OCI-LY7 (cell line): ENCODE results near the gene ARFGEF3. TPM values are rescaled to one million over a fixed set of nuclear protein-coding genes. Genes with fewer than 3 reads are reported as not detected.

ENCODE experiments used
- BruUV-seq: library from RNA; stranded (reverse); fragments of 400-500 nt; replicated peaks from 2 replicates; lab custom pipeline; 2021; lab: Mats Ljungman, UMichigan
- CTCF ChIA-PET: fragments of 300-600 bp; sonication (Branson Sonifier 250); formaldehyde crosslinking; loops from one replicate; lab custom pipeline; 2022; ENCODE audit warnings: antibody characterized with exemption; ENCODE audit not compliant: unreplicated experiment; lab: Charles Lee
- POLR2A ChIA-PET: fragments of 300-600 bp; sonication (Branson Sonifier 250); formaldehyde crosslinking; loops from one replicate; lab custom pipeline; 2022; ENCODE audit warnings: antibody characterized with exemption; lab: Charles Lee
- DNase-seq: peaks from one replicate; pipeline ENCODE4 v3.0.0-alpha.2; 2015; ENCODE audit warnings: low spot score
- H2AFZ ChIP-seq: fragments of 200-600 bp; sonication (generic), shearing (Covaris generic); 2 replicates; pipeline ENCODE4 v1.6.1; 2014; ENCODE audit warnings: mild to moderate bottlenecking, antibody characterized with exemption, low read length, moderate library complexity
- H3K27ac ChIP-seq: fragments of 200-600 bp; sonication (generic); 2 replicates; pipeline ENCODE4 v1.5.1; 2014; ENCODE audit warnings: mixed run types, low read depth, mild to moderate bottlenecking, moderate library complexity, low read length, inconsistent platforms; ENCODE audit not compliant: poor library complexity, severe bottlenecking
- H3K36me3 ChIP-seq: fragments of 200-600 bp; sonication (generic); 2 replicates; pipeline ENCODE4 v1.6.1; 2014; ENCODE audit warnings: mild to moderate bottlenecking, antibody characterized with exemption, low read length, moderate library complexity, mixed read lengths; ENCODE audit not compliant: insufficient read depth
- H3K4me1 ChIP-seq: fragments of 200-600 bp; sonication (generic); 2 replicates; pipeline ENCODE4 v1.5.1; 2014; ENCODE audit warnings: mild to moderate bottlenecking, low read length; ENCODE audit not compliant: insufficient read depth, poor library complexity, severe bottlenecking
- H3K4me2 ChIP-seq: fragments of 200-600 bp; sonication (generic); 2 replicates; pipeline ENCODE4 v1.6.1; 2014; ENCODE audit warnings: mild to moderate bottlenecking, low read length
- H3K4me3 ChIP-seq: fragments of 200-600 bp; sonication (generic); 2 replicates; pipeline ENCODE4 v1.5.1; 2014; ENCODE audit warnings: mild to moderate bottlenecking, low read depth, low read length; ENCODE audit not compliant: poor library complexity, severe bottlenecking
- H3K79me2 ChIP-seq: fragments of 200-600 bp; sonication (generic); 2 replicates; pipeline ENCODE4 v1.6.1; 2016; ENCODE audit warnings: low read depth, mild to moderate bottlenecking, low read length, moderate library complexity, mixed read lengths; ENCODE audit not compliant: insufficient read depth
- H3K9me2 ChIP-seq: fragments of 200-600 bp; sonication (generic); 2 replicates; pipeline ENCODE4 v1.6.1; 2016; ENCODE audit warnings: mild to moderate bottlenecking, low read length, mixed read lengths; ENCODE audit not compliant: insufficient read depth
- H3K9me3 ChIP-seq: fragments of 200-600 bp; sonication (generic); 2 replicates; pipeline ENCODE4 v1.6.1; 2014; ENCODE audit warnings: mild to moderate bottlenecking, mixed run types, low read length, mixed read lengths
- H4K20me1 ChIP-seq: fragments of 200-600 bp; sonication (generic); 2 replicates; pipeline ENCODE4 v1.6.1; 2014; ENCODE audit warnings: mild to moderate bottlenecking, antibody characterized with exemption, low read length, moderate library complexity, mixed read lengths; ENCODE audit not compliant: insufficient read depth
- CTCF ChIP-seq: fragments of 200-600 bp; sonication (generic); conservative IDR thresholded peaks from 2 replicates; pipeline ENCODE4 v1.5.1; 2014; ENCODE audit warnings: mild to moderate bottlenecking, antibody characterized with exemption, low read length, moderate library complexity, mixed read lengths
- EZH2phosphoT487 ChIP-seq: fragments of 200-600 bp; sonication (generic); IDR thresholded peaks from 2 replicates; pipeline ENCODE4 v1.6.1; 2018; ENCODE audit warnings: low read depth, borderline replicate concordance, mild to moderate bottlenecking, mixed run types, antibody characterized with exemption, low read length, moderate library complexity, mixed read lengths
- intact Hi-C: fragments of 100-400 bp; cut with micrococcal nuclease; formaldehyde crosslinking; loops from one replicate; pipeline ENCODE4 v1.10.0; 2022; ENCODE audit not compliant: unreplicated experiment
- total RNA-seq, 2 experiments: library from RNA; depleted of rRNA in 1 of 2; stranded (reverse); fragments of >200 nt in 1 of 2; shearing (Covaris generic) in 1 of 2; gene quantifications; 2 replicates each; pipeline ENCODE4 v1.2.3, GENCODE V29; 2014 to 2022

ARFGEF3 gene
- total RNA-seq, 2 experiments from 2014 or later, result not detected

DNA sequence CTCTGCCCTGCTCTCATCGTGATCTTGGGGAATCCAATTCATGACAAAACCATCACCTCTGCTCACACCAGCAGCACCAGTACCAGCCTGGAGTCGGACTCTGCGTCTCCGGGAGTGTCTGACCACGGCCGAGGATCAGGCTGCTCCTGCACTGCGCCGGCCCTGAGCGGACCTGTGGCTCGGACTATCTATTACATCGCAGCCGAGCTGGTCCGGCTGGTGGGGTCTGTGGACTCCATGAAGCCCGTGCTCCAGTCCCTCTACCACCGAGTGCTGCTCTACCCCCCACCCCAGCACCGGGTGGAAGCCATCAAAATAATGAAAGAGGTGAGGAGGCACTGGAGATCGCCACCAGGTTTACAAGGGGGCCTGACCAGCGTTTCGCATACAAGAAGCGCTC, 93.7 kb downstream of the ARFGEF3 start:
- ChIA-PET CTCF (interaction anchor here (0.5 kb wide), 1 partner anchor 195 kb away, joined by 3 read pairs; no protein-coding TSS in a partner anchor), POLR2A (no interaction called here)
- no peaks in the 10 kb centered on the region for H3K9me2 ChIP-seq
- H3K4me2 ChIP-seq, result no peak overlapping the region
- intact Hi-C loops, result no loop called here
- H3K79me2 ChIP-seq, result no peaks in the 10 kb centered on the region
- no peak for DNase-seq
- BruUV-seq, result no TSS peak
- H3K36me3 ChIP-seq, result no peaks in the 10 kb centered on the region
- no peaks in the 10 kb centered on the region for H3K9me3 ChIP-seq
- no peaks in the 10 kb centered on the region for H3K4me1 ChIP-seq
- no peak overlapping the region for H3K4me3 ChIP-seq
- H3K27ac ChIP-seq, result no peak overlapping the region
- no peak for TF ChIP-seq CTCF
- no peak for TF ChIP-seq EZH2phosphoT487
- no peaks in the 10 kb centered on the region for H4K20me1 ChIP-seq
- H2AFZ ChIP-seq, result no peak overlapping the region

DNA sequence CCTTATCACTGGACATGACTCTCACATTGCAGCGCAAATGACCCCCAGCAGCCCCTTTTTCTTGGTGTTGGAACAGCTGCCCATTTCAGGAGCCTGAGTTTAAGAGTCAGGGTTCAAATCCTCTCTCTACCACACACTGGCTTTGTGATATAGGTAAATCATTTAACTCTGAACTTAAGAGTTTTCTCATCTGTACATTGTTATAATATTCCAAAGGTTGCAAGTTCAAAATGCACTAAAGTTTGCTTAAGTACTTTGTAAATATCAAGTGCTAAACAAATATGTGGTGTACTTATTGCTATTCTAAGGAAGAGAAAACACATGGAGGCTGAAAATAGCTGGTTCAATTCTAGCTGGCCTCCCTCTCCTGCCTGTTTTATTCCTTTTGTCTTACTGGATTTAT, 95.9 kb downstream of the ARFGEF3 start:
- no TSS peak for BruUV-seq
- Histone ChIP-seq H3K79me2 (no peaks in the 10 kb centered on the region), H3K9me2 (no peaks in the 10 kb centered on the region), H3K9me3 (no peaks in the 10 kb centered on the region), H3K27ac (no peak overlapping the region), H3K4me3 (no peak overlapping the region), H4K20me1 (no peaks in the 10 kb centered on the region), H3K4me1 (no peaks in the 10 kb centered on the region), H3K36me3 (no peaks in the 10 kb centered on the region), H3K4me2 (no peak overlapping the region), H2AFZ (no peak overlapping the region)
- ChIA-PET CTCF (no interaction called here), POLR2A (interaction anchor here (0.5 kb wide), 2 partner anchors 11 to 257 kb away, joined by 3 read pairs; no protein-coding TSS in a partner anchor)
- TF ChIP-seq EZH2phosphoT487 (no peak), CTCF (no peak)
- intact Hi-C loops, result no loop called here
- DNase-seq, result no peak

DNA sequence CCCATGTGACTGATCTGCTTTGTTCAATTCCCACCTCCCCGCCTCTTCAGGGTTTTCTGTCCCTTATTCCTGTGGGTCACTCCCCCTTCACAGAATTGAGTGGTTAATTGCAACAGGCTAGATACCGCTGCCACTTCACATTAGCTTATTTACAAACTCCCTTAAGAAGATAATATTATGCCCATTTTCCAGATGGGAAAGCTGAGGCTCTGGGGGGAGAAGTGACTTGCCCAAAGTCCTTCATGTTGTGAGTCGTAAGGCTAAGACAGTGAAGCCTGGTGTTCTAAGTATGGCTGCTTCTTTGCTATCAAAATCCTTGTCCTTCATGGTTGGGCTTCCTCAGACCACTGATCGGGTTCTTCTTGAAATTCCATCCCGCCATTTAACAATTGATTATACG, 96.5 kb downstream of the ARFGEF3 start:
- no peak for DNase-seq
- Histone ChIP-seq H3K4me1 (no peaks in the 10 kb centered on the region), H3K4me2 (no peak overlapping the region), H3K9me3 (no peaks in the 10 kb centered on the region), H4K20me1 (no peaks in the 10 kb centered on the region), H2AFZ (no peak overlapping the region), H3K4me3 (no peak overlapping the region), H3K9me2 (no peaks in the 10 kb centered on the region), H3K79me2 (no peaks in the 10 kb centered on the region), H3K27ac (no peak overlapping the region), H3K36me3 (no peaks in the 10 kb centered on the region)
- TF ChIP-seq EZH2phosphoT487, result no peak
- no peak for TF ChIP-seq CTCF
- intact Hi-C loops, result no loop called here
- BruUV-seq, result no TSS peak
- ChIA-PET CTCF (no interaction called here), POLR2A (interaction anchor here (0.5 kb wide), 2 partner anchors 12 to 257 kb away, joined by 3 read pairs; no protein-coding TSS in a partner anchor)
